SK-N-SH (cell line): ENCODE measurements around the gene PTPRD. TPM values are rescaled to one million over a fixed set of nuclear protein-coding genes. Genes with fewer than 3 reads are reported as not detected.

ENCODE experiments used
- CTCF ChIA-PET: fragments of 300-600, 350-600 bp; formaldehyde crosslinking; extraction: SDS; loops from one replicate; lab custom pipeline; 2021; lab: Yijun Ruan, JAX
- POLR2A ChIA-PET: fragments of 350-600 bp; sonication (Branson Sonifier 250); formaldehyde crosslinking; extraction: SDS; loops from one replicate; lab custom pipeline; 2020; ENCODE audit warnings: antibody characterized with exemption, inconsistent platforms; lab: Yijun Ruan, JAX
- DNase-seq: peaks from one replicate; pipeline ENCODE4 v3.0.0; 2012
- H2AFZ ChIP-seq: fragments of 200-600 bp; sonication (generic); 2 replicates; pipeline ENCODE4 v1.8.1; 2016; ENCODE audit warnings: antibody characterized with exemption, mild to moderate bottlenecking, low read depth
- H3F3A ChIP-seq: fragments of 200-600 bp; sonication (generic); replicated peaks from 2 replicates; pipeline ENCODE3; 2016; ENCODE audit warnings: antibody characterized with exemption, mild to moderate bottlenecking; ENCODE audit not compliant: insufficient read depth
- H3K27ac ChIP-seq, 2 experiments: fragments of 200-500 bp in 1 of 2; fragments of 200-600 bp in 1 of 2; sonication (Bioruptor generic) in 1 of 2; sonication (generic), shearing (Covaris generic) in 1 of 2; 2 replicates each; pipeline versions ENCODE4 v1.5.1 to v1.6.1; 2014 to 2016; ENCODE audit warnings: low read depth in 2 of 2, inconsistent platforms in 1 of 2, low read length in 1 of 2, mild to moderate bottlenecking in 1 of 2, mixed read lengths in 1 of 2
- H3K27me3 ChIP-seq: fragments of 200-600 bp; sonication (generic), shearing (Covaris generic); 2 replicates; pipeline ENCODE4 v1.6.1; 2016; ENCODE audit warnings: mixed run types; ENCODE audit not compliant: insufficient read depth
- H3K36me3 ChIP-seq, 2 experiments: fragments of 200-500 bp in 1 of 2; fragments of 200-600 bp in 1 of 2; sonication (Bioruptor generic) in 1 of 2; sonication (generic) in 1 of 2; replicated peaks in 1 of 2; 2 replicates each; pipeline versions ENCODE3 to v1.5.1; 2014 to 2016; ENCODE audit warnings: low read length in 1 of 2, mild to moderate bottlenecking in 1 of 2; ENCODE audit not compliant: insufficient read depth in 2 of 2, control insufficient read depth in 1 of 2
- H3K4me1 ChIP-seq, 2 experiments: fragments of 200-500 bp in 1 of 2; fragments of 200-600 bp in 1 of 2; sonication (Bioruptor generic) in 1 of 2; sonication (generic), shearing (Covaris generic) in 1 of 2; 2 replicates each; pipeline versions ENCODE4 v1.5.1 to v1.6.1; 2014 to 2016; ENCODE audit warnings: low read depth in 1 of 2, low read length in 1 of 2, mixed run types in 1 of 2; ENCODE audit not compliant: insufficient read depth in 2 of 2, control insufficient read depth in 1 of 2
- H3K4me2 ChIP-seq: fragments of 200-600 bp; sonication (generic), shearing (Covaris generic); 2 replicates; pipeline ENCODE4 v1.6.1; 2017; ENCODE audit warnings: mixed run types
- H3K4me3 ChIP-seq, 2 experiments: fragments of 200-500 bp in 1 of 2; fragments of 200-600 bp in 1 of 2; sonication (Bioruptor generic) in 1 of 2; sonication (generic), shearing (Covaris generic) in 1 of 2; 2 replicates each; pipeline versions ENCODE4 v1.5.1 to v1.8.1; 2014 to 2016; ENCODE audit warnings: low read depth in 2 of 2, inconsistent platforms in 1 of 2, low read length in 1 of 2, mild to moderate bottlenecking in 1 of 2, mixed read lengths in 1 of 2, moderate library complexity in 1 of 2
- H3K79me2 ChIP-seq: fragments of 200-600 bp; sonication (generic); 2 replicates; pipeline ENCODE4 v1.8.1; 2017; ENCODE audit warnings: mild to moderate bottlenecking; ENCODE audit not compliant: insufficient read depth
- H3K9ac ChIP-seq: fragments of 200-600 bp; sonication (generic); 2 replicates; pipeline ENCODE4 v1.6.1; 2017; ENCODE audit warnings: mixed run types
- H3K9me2 ChIP-seq: fragments of 200-600 bp; sonication (generic); 2 replicates; pipeline ENCODE4 v1.6.1; 2017; ENCODE audit warnings: mixed run types
- H3K9me3 ChIP-seq: fragments of 200-600 bp; sonication (generic); 2 replicates; pipeline ENCODE4 v1.6.1; 2017; ENCODE audit warnings: mixed run types, mild to moderate bottlenecking, moderate library complexity
- H4K20me1 ChIP-seq: fragments of 200-600 bp; sonication (generic); 2 replicates; pipeline ENCODE4 v1.6.1; 2017; ENCODE audit warnings: mild to moderate bottlenecking, mixed run types; ENCODE audit not compliant: insufficient read depth
- CHD2 ChIP-seq: fragments of 150-350 bp; IDR thresholded peaks from 2 replicates; pipeline ENCODE4 v1.6.1; 2018; ENCODE audit warnings: low read length; ENCODE audit not compliant: partially characterized antibody
- FOXJ3 ChIP-seq: sonication (generic); formaldehyde crosslinking; IDR thresholded peaks from 2 replicates; pipeline ENCODE4 v1.5.1; 2020; ENCODE audit warnings: mild to moderate bottlenecking, missing genetic modification reagents
- JUND ChIP-seq: IDR thresholded peaks from 2 replicates; pipeline ENCODE4 v1.4.0; 2012
- MAX ChIP-seq: IDR thresholded peaks from 2 replicates; pipeline ENCODE4 v1.4.0; 2012; ENCODE audit warnings: low read depth
- NFIC ChIP-seq: IDR thresholded peaks from 2 replicates; pipeline ENCODE4 v1.4.0; 2012; ENCODE audit warnings: borderline replicate concordance
- RCOR1 ChIP-seq: fragments of 150-350 bp; IDR thresholded peaks from 2 replicates; pipeline ENCODE4 v1.6.1; 2017; ENCODE audit warnings: antibody characterized with exemption, low read length
- SIN3A ChIP-seq: IDR thresholded peaks from 2 replicates; pipeline ENCODE4 v1.6.1; 2012; ENCODE audit warnings: low read depth, mild to moderate bottlenecking, low read length, moderate library complexity, borderline replicate concordance
- TAF1 ChIP-seq: IDR thresholded peaks from 2 replicates; pipeline ENCODE4 v1.6.1; 2012; ENCODE audit warnings: low read depth, mild to moderate bottlenecking, low read length, moderate library complexity, borderline replicate concordance
- TEAD4 ChIP-seq: IDR thresholded peaks from 2 replicates; pipeline ENCODE4 v1.4.0; 2012; ENCODE audit warnings: mild to moderate bottlenecking, borderline replicate concordance; ENCODE audit not compliant: insufficient read depth
- USF2 ChIP-seq: fragments of 150-350 bp; IDR thresholded peaks from 2 replicates; pipeline ENCODE4 v1.6.1; 2017; ENCODE audit warnings: antibody characterized with exemption, low read length, low read depth, borderline replicate concordance
- YY1 ChIP-seq: IDR thresholded peaks from 2 replicates; pipeline ENCODE4 v1.4.0; 2012; ENCODE audit warnings: low read depth, mild to moderate bottlenecking
- WGBS: methylation state at CpG from one replicate; pipeline ENCODE4 v1.1.6; 2017; ENCODE audit warnings: low lambda C conversion rate; 5-methylcytosine and 5-hydroxymethylcytosine counted together
- polyA plus RNA-seq, 3 experiments: library from polyadenylated mRNA; depleted of rRNA; stranded (reverse); fragments of >200 nt; gene quantifications; 2 replicates each; pipeline ENCODE4 v1.2.3, GENCODE V29; 2012
- TF ChIP-seq, protein P1 (sequence below): IDR thresholded peaks from 2 replicates; pipeline ENCODE4 v1.4.0; 2012; ENCODE audit warnings: low read depth, borderline replicate concordance

Gene PTPRD
- polyA plus RNA-seq, 1 of the 3 experiments (the other 2 are of a cell fraction), result 0.15 TPM

DNA sequence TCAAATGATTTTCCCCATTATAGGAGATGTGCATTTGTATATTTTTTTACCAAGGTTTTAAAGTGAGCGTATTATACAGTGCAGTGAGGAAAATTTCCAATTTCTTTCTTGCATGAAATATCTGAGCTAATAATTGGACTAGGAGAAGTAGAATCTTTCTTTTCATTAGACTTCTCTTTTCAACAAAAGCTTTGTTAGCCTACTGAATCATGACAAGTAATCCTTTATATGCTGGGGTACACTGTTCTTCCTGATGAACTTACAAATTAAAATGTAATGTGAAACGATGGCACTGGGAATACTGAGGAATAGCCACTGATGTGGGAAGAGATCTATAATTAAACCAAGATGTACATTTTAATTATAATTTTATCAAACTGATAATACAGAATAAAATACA, 829.6 kb downstream of the PTPRD start:
- H2AFZ ChIP-seq, result no peak overlapping the region
- H3K36me3 ChIP-seq, result no peaks in the 10 kb centered on the region
- H4K20me1 ChIP-seq, result no peaks in the 10 kb centered on the region
- ChIA-PET CTCF (interaction anchor here (1.0 to 4.1 kb wide), 2 partner anchors 9 to 176 kb away, joined by 3 to 32 read pairs; no protein-coding TSS in a partner anchor), POLR2A (no interaction called here)
- no peaks in the 10 kb centered on the region for H3K9me2 ChIP-seq
- no peaks in the 10 kb centered on the region for H3K9me3 ChIP-seq
- H3K27ac ChIP-seq, result no peak overlapping the region
- no peak overlapping the region for H3K4me2 ChIP-seq
- no peak for DNase-seq
- no peak for TF ChIP-seq FOXJ3 (CRISPR knock-in tag)
- H3K9ac ChIP-seq, result no peak overlapping the region
- WGBS, result 20% methylated on average over 2 of the region's 2 CpGs
- no peaks in the 10 kb centered on the region for H3K4me1 ChIP-seq
- H3K4me3 ChIP-seq, result no peak overlapping the region
- no peaks in the 10 kb centered on the region for H3K27me3 ChIP-seq
- H3F3A ChIP-seq, result no peaks in the 10 kb centered on the region
- no peaks in the 10 kb centered on the region for H3K79me2 ChIP-seq

- Histone ChIP-seq H3K27me3 (no peaks in the 10 kb centered on the region), H3K4me3 (no peak overlapping the region), H3K79me2 (no peaks in the 10 kb centered on the region), H3K36me3 (no peaks in the 10 kb centered on the region)
- WGBS, result 60% methylated on average over 3 of the region's 6 CpGs
- no peak for TF ChIP-seq MAX
- TF ChIP-seq NFIC, result no peak
- TF ChIP-seq TEAD4, result no peak
- no peak for TF ChIP-seq CHD2
- no peak for TF ChIP-seq YY1
- TF ChIP-seq RCOR1, result no peak
- TF ChIP-seq, protein P1, sequence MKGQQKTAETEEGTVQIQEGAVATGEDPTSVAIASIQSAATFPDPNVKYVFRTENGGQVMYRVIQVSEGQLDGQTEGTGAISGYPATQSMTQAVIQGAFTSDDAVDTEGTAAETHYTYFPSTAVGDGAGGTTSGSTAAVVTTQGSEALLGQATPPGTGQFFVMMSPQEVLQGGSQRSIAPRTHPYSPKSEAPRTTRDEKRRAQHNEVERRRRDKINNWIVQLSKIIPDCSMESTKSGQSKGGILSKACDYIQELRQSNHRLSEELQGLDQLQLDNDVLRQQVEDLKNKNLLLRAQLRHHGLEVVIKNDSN, result no peak
- TF ChIP-seq FOXJ3 (CRISPR knock-in tag), result no peak
- no peak for TF ChIP-seq USF2
- no peak for TF ChIP-seq TAF1
- no peak for TF ChIP-seq JUND
- TF ChIP-seq SIN3A, result no peak
- TF ChIP-seq, all 33 proteins: peak for 0
- H3K9me2 ChIP-seq, result no peaks in the 10 kb centered on the region
- H4K20me1 ChIP-seq, result no peaks in the 10 kb centered on the region
- H3F3A ChIP-seq, result no peaks in the 10 kb centered on the region
- H3K4me2 ChIP-seq, result no peak overlapping the region
- H3K9ac ChIP-seq, result no peak overlapping the region
- CTCF ChIA-PET, result interaction anchor here (0.9 to 1.1 kb wide), 2 partner anchors 170 to 172 kb away, joined by 3 read pairs; no protein-coding TSS in a partner anchor
- POLR2A ChIA-PET, result no interaction called here
- H2AFZ ChIP-seq, result no peak overlapping the region
- no peak overlapping the region for H3K27ac ChIP-seq
- DNase-seq, result no peak
- H3K9me3 ChIP-seq, result no peaks in the 10 kb centered on the region
- H3K4me1 ChIP-seq, result no peaks in the 10 kb centered on the region; a peak in 1 of 4 replicates
Measured at GRCh38 chr9:9778293-9778692, 834.5 kb downstream of the PTPRD start.
